Liver (tissue), 9 donors: ENCODE results near the gene ARL2. TPM values are rescaled to one million over a fixed set of nuclear protein-coding genes. Genes with fewer than 3 reads are reported as not detected.

Experiments
- DNase-seq: peaks from one replicate; pipeline ENCODE4 v3.0.0-alpha.2; 2017; ENCODE audit warnings: low spot score
- H3K27ac ChIP-seq, 2 donors: one replicate each; pipeline ENCODE4 v1.7.0; 2013; ENCODE audit warnings: inconsistent platforms in 2 of 2, low read length in 2 of 2, control low read depth in 1 of 2, low read depth in 1 of 2, mild to moderate bottlenecking in 1 of 2
- H3K27me3 ChIP-seq, 4 donors: one replicate each; pipeline versions ENCODE4 v1.6.1 to v1.7.0; 2013; ENCODE audit warnings: low read length in 3 of 4, inconsistent platforms in 1 of 4, mild to moderate bottlenecking in 1 of 4, moderate library complexity in 1 of 4; ENCODE audit not compliant: control insufficient read depth in 4 of 4, insufficient read depth in 4 of 4
- H3K36me3 ChIP-seq, 4 donors: one replicate each; pipeline versions ENCODE4 v1.6.1 to v1.7.0; 2013; ENCODE audit warnings: low read length in 3 of 4, mild to moderate bottlenecking in 3 of 4, low read depth in 1 of 4, moderate library complexity in 1 of 4; ENCODE audit not compliant: control insufficient read depth in 4 of 4, insufficient read depth in 3 of 4
- H3K4me1 ChIP-seq, 4 donors: one replicate each; pipeline versions ENCODE4 v1.6.1 to v1.7.0; 2013; ENCODE audit warnings: low read length in 3 of 4, mild to moderate bottlenecking in 3 of 4, moderate library complexity in 1 of 4; ENCODE audit not compliant: control insufficient read depth in 4 of 4, insufficient read depth in 4 of 4
- H3K4me3 ChIP-seq, 3 donors: one replicate each; pipeline versions ENCODE4 v1.6.1 to v1.7.0; 2013; ENCODE audit warnings: low read length in 3 of 3, control low read depth in 1 of 3, low read depth in 1 of 3, mild to moderate bottlenecking in 1 of 3
- H3K9ac ChIP-seq, 2 donors: one replicate each; pipeline ENCODE4 v1.7.0; 2013; ENCODE audit warnings: low read length in 2 of 2, mild to moderate bottlenecking in 2 of 2, moderate library complexity in 2 of 2, control low read depth in 1 of 2, low read depth in 1 of 2
- H3K9me3 ChIP-seq, 4 donors: one replicate each; pipeline versions ENCODE4 v1.6.1 to v1.7.0; 2013; ENCODE audit warnings: low read length in 3 of 4; ENCODE audit not compliant: control insufficient read depth in 4 of 4
- EGR1 ChIP-seq, 2 donors: IDR thresholded peaks; 2 replicates each; pipeline ENCODE4 v1.6.1; 2016 to 2018; ENCODE audit warnings: antibody characterized with exemption in 2 of 2, low read depth in 2 of 2
- FOXA1 ChIP-seq: IDR thresholded peaks from 2 replicates; pipeline ENCODE4 v1.6.1; 2016; ENCODE audit warnings: antibody characterized with exemption
- FOXA2 ChIP-seq: IDR thresholded peaks from 2 replicates; pipeline ENCODE4 v1.6.1; 2016; ENCODE audit warnings: antibody characterized with exemption
- GABPA ChIP-seq, 2 donors: IDR thresholded peaks in 1 of 2; conservative IDR thresholded peaks in 1 of 2; 2 replicates each; pipeline ENCODE4 v1.6.1; 2016; ENCODE audit warnings: antibody characterized with exemption in 2 of 2, mild to moderate bottlenecking in 1 of 2, moderate library complexity in 1 of 2
- HNF4A ChIP-seq, 2 donors: conservative IDR thresholded peaks; 2 replicates each; pipeline ENCODE4 v1.6.1; 2016; ENCODE audit warnings: antibody characterized with exemption in 2 of 2, mild to moderate bottlenecking in 2 of 2
- HNF4G ChIP-seq: IDR thresholded peaks from 2 replicates; pipeline ENCODE4 v1.6.1; 2016; ENCODE audit warnings: antibody characterized with exemption
- JUND ChIP-seq, 2 donors: IDR thresholded peaks; 2 replicates each; pipeline ENCODE4 v1.6.1; 2016; ENCODE audit warnings: antibody characterized with exemption in 2 of 2
- NR2F2 ChIP-seq: IDR thresholded peaks from 2 replicates; pipeline ENCODE4 v1.6.1; 2016; ENCODE audit warnings: antibody characterized with exemption
- RAD21 ChIP-seq, 2 donors: IDR thresholded peaks; 2 replicates each; pipeline ENCODE4 v1.6.1; 2016; ENCODE audit warnings: antibody characterized with exemption in 2 of 2, mild to moderate bottlenecking in 2 of 2
- RXRA ChIP-seq, 2 donors: IDR thresholded peaks; 2 replicates each; pipeline ENCODE4 v1.6.1; 2017 to 2018; ENCODE audit warnings: antibody characterized with exemption in 2 of 2, mild to moderate bottlenecking in 1 of 2
- SP1 ChIP-seq: IDR thresholded peaks from 2 replicates; pipeline ENCODE4 v1.6.1; 2018; ENCODE audit warnings: antibody characterized with exemption, mild to moderate bottlenecking
- YY1 ChIP-seq: IDR thresholded peaks from 2 replicates; pipeline ENCODE4 v1.6.1; 2016; ENCODE audit warnings: antibody characterized with exemption, mild to moderate bottlenecking
- WGBS: extraction: QIAGEN DNeasy Blood & Tissue Kit; methylation state at CpG from one replicate; pipeline ENCODE4 v1.1.7; 2013; 5-methylcytosine and 5-hydroxymethylcytosine counted together
- polyA plus RNA-seq, 2 donors: library from polyadenylated mRNA; stranded (reverse) in 1 of 2; unstranded in 1 of 2; fragments of 200-250 nt in 1 of 2; fragments of >200 nt in 1 of 2; fragmentation: Nextera tagmentation in 1 of 2; extraction: Ambion mirVana in 1 of 2; gene quantifications; one replicate each; pipeline versions ENCODE4 v1.2.1 to v1.2.3, GENCODE V29; 2013 to 2015
- total RNA-seq, 2 donors: library from RNA; depleted of rRNA; stranded (reverse); fragments of >200 nt; gene quantifications; one replicate each; pipeline ENCODE4 v1.2.3, GENCODE V29; 2014
- TF ChIP-seq, protein P1 (sequence below): IDR thresholded peaks from 2 replicates; pipeline ENCODE4 v1.6.1; 2016; ENCODE audit warnings: antibody characterized with exemption
- TF ChIP-seq, protein P2 (sequence below): fragments of 150-350 bp; IDR thresholded peaks from 2 replicates; pipeline ENCODE4 v1.5.1; 2017; ENCODE audit warnings: improper control_type of control experiment, low read depth, low read length; ENCODE audit not compliant: missing input control
- TF ChIP-seq, protein P3 (sequence below): IDR thresholded peaks from 2 replicates; pipeline ENCODE4 v1.6.1; 2016; ENCODE audit warnings: antibody characterized with exemption, mild to moderate bottlenecking
- TF ChIP-seq, protein P4 (sequence below): IDR thresholded peaks from 2 replicates; pipeline ENCODE4 v1.6.1; 2016; ENCODE audit warnings: antibody characterized with exemption
- TF ChIP-seq, protein P5 (sequence below): IDR thresholded peaks from 2 replicates; pipeline ENCODE4 v1.6.1; 2016; ENCODE audit warnings: antibody characterized with exemption
- donor health status: healthy.
- donor health status: healthy.
- donor health status: healthy.
- donor health status: healthy.
- donor health status: healthy.

The ARL2 gene
- total and polyA plus RNA-seq, 4 donors = 10.8 to 19.5 (median 15.0) TPM

DNA sequence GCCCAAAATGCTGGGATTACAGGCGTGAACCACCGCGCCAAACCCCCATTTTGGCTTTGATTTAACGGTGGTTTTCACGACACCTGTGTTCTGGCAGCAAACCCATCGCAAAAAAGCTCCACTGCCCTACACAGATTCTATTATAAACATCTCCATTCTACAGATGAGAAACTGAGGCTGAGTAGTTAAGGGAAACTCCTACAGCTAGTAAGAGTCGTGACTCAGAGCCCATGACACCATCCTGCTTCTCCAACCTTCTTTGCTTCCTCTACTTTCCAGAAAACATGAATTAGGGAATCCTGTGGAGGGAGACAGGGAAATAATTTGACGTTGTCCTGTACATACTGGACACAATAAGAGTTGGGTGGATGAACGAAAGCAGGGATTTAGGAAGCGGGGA is 12.8 kb downstream of the ARL2 start:
- 71% methylated on average over 10 of the region's 10 CpGs for WGBS
- no peak overlapping the region for H3K9ac ChIP-seq
- no peak overlapping the region for H3K4me3 ChIP-seq

More for the DNA sequence above, 12.8 kb downstream of the ARL2 start:
- Histone ChIP-seq H3K4me1 (peaks cover 3 to 24% (median 19%) of the 10 kb centered on the region in 4 donors), H3K27ac (peak overlapping the region; percentile 61 to 92), H3K36me3 (peaks cover 0 to 4% (median 2%) of the 10 kb centered on the region in 4 donors), H3K27me3 (no peaks in the 10 kb centered on the region), H3K9me3 (no peaks in the 10 kb centered on the region)
- TF ChIP-seq SP1 (no peak), YY1 (no peak), FOXA2 (no peak), EGR1 (IDR thresholded peaks at IDR 0.05; ENCODE audit: low read depth in 2 of 2) (no peak), HNF4G (no peak), JUND (IDR thresholded peaks at IDR 0.05) (no peak), HNF4A (conservative IDR thresholded peaks at IDR 0.05) (no peak), RXRA (IDR thresholded peaks at IDR 0.05) (no peak), GABPA (IDR thresholded peaks at IDR 0.05 in 1 of 2, conservative IDR thresholded peaks at IDR 0.05 in 1 of 2) (no peak), RAD21 (IDR thresholded peaks at IDR 0.05) (no peak), NR2F2 (no peak), FOXA1 (no peak)
- TF ChIP-seq, protein P1, sequence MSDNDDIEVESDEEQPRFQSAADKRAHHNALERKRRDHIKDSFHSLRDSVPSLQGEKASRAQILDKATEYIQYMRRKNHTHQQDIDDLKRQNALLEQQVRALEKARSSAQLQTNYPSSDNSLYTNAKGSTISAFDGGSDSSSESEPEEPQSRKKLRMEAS = no peak
- TF ChIP-seq, protein P2, sequence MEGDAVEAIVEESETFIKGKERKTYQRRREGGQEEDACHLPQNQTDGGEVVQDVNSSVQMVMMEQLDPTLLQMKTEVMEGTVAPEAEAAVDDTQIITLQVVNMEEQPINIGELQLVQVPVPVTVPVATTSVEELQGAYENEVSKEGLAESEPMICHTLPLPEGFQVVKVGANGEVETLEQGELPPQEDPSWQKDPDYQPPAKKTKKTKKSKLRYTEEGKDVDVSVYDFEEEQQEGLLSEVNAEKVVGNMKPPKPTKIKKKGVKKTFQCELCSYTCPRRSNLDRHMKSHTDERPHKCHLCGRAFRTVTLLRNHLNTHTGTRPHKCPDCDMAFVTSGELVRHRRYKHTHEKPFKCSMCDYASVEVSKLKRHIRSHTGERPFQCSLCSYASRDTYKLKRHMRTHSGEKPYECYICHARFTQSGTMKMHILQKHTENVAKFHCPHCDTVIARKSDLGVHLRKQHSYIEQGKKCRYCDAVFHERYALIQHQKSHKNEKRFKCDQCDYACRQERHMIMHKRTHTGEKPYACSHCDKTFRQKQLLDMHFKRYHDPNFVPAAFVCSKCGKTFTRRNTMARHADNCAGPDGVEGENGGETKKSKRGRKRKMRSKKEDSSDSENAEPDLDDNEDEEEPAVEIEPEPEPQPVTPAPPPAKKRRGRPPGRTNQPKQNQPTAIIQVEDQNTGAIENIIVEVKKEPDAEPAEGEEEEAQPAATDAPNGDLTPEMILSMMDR = no peak
- TF ChIP-seq, protein P3, sequence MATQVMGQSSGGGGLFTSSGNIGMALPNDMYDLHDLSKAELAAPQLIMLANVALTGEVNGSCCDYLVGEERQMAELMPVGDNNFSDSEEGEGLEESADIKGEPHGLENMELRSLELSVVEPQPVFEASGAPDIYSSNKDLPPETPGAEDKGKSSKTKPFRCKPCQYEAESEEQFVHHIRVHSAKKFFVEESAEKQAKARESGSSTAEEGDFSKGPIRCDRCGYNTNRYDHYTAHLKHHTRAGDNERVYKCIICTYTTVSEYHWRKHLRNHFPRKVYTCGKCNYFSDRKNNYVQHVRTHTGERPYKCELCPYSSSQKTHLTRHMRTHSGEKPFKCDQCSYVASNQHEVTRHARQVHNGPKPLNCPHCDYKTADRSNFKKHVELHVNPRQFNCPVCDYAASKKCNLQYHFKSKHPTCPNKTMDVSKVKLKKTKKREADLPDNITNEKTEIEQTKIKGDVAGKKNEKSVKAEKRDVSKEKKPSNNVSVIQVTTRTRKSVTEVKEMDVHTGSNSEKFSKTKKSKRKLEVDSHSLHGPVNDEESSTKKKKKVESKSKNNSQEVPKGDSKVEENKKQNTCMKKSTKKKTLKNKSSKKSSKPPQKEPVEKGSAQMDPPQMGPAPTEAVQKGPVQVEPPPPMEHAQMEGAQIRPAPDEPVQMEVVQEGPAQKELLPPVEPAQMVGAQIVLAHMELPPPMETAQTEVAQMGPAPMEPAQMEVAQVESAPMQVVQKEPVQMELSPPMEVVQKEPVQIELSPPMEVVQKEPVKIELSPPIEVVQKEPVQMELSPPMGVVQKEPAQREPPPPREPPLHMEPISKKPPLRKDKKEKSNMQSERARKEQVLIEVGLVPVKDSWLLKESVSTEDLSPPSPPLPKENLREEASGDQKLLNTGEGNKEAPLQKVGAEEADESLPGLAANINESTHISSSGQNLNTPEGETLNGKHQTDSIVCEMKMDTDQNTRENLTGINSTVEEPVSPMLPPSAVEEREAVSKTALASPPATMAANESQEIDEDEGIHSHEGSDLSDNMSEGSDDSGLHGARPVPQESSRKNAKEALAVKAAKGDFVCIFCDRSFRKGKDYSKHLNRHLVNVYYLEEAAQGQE = no peak
- TF ChIP-seq, protein P4, sequence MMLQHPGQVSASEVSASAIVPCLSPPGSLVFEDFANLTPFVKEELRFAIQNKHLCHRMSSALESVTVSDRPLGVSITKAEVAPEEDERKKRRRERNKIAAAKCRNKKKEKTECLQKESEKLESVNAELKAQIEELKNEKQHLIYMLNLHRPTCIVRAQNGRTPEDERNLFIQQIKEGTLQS = no peak
- TF ChIP-seq, protein P5, sequence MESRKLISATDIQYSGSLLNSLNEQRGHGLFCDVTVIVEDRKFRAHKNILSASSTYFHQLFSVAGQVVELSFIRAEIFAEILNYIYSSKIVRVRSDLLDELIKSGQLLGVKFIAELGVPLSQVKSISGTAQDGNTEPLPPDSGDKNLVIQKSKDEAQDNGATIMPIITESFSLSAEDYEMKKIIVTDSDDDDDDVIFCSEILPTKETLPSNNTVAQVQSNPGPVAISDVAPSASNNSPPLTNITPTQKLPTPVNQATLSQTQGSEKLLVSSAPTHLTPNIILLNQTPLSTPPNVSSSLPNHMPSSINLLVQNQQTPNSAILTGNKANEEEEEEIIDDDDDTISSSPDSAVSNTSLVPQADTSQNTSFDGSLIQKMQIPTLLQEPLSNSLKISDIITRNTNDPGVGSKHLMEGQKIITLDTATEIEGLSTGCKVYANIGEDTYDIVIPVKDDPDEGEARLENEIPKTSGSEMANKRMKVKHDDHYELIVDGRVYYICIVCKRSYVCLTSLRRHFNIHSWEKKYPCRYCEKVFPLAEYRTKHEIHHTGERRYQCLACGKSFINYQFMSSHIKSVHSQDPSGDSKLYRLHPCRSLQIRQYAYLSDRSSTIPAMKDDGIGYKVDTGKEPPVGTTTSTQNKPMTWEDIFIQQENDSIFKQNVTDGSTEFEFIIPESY = no peak
- DNase-seq = no peak
